GM03348 (cell line): ENCODE measurements around the gene TMEM129.

Experiments used
- DNase-seq: peaks from one replicate; pipeline ENCODE4 v3.0.0; 2012; ENCODE audit warnings: low spot score

TMEM129 gene

GRCh38 chr4:1669270-1669669 lies 51.9 kb downstream of the TMEM129 start:
- DNase-seq: no peak

DNA sequence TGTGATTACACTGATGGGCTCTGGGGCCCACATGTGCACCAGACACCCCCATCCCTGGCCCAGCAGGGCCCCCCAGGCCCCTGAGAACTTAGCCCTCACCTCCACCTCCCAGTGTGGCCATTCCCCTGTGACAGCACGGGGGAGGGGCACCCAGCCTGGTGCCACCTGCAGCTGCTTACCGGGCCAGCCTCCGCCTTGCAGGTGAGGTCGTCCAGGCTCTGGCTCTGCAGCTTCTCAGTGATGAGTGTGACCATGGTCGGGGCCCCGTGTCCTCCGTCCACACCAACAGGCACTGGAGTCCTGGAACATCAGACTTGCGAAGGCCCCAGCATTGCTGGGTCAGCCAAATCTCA lies 52.7 kb downstream of the TMEM129 start:
- no peak for DNase-seq

- no peak for DNase-seq
Observed at GRCh38 chr4:1667273-1667672, 53.9 kb downstream of the TMEM129 start.

DNA sequence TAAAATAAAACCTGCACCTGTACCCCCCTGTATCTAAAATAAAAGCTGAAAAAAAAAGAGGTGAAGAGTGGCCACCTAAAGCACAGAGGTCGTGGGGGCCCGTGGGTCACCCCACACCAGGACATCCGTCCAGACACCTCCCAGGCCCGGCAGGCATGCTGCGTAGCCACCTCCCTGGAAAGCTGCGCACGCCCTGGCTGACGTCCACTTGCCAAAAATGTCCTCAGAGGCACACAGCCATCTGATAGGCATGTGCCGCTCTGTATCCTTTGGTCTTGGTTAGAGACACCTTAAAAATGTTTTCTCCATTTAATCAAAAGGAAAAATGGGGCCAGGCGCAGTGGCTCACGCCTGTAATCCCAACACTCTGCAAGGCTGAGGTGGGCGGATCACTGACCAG lies 54.7 kb downstream of the TMEM129 start:
- no peak for DNase-seq
